A673 (cell line): ENCODE data around the gene TTC39B. TPM values are rescaled to one million over a fixed set of nuclear protein-coding genes. Genes with fewer than 3 reads are reported as not detected.

Experiments
- BruUV-seq: library from RNA; stranded (reverse); fragments of 400-500 nt; replicated peaks from 2 replicates; lab custom pipeline; 2021; lab: Mats Ljungman, UMichigan
- CTCF ChIA-PET: fragments of 300-600 bp; sonication (Branson Sonifier 250); formaldehyde crosslinking; loops from one replicate; lab custom pipeline; 2022; ENCODE audit warnings: antibody characterized with exemption; lab: Charles Lee
- POLR2A ChIA-PET: fragments of 300-600 bp; sonication (Branson Sonifier 250); formaldehyde crosslinking; loops from one replicate; lab custom pipeline; 2022; ENCODE audit warnings: antibody characterized with exemption; ENCODE audit not compliant: low non-redundant PET; lab: Charles Lee
- DNase-seq: peaks from one replicate; pipeline ENCODE4 v3.0.0-alpha.2; 2015; ENCODE audit warnings: low spot score
- H3K27ac ChIP-seq: fragments of 200-600 bp; sonication (generic); 2 replicates; pipeline ENCODE4 v1.5.1; 2016; ENCODE audit warnings: mixed run types, low read depth, mild to moderate bottlenecking, mixed read lengths, antibody characterized with exemption, low read length; ENCODE audit not compliant: poor library complexity, severe bottlenecking
- H3K27me3 ChIP-seq: fragments of 200-600 bp; sonication (generic); replicated peaks from 2 replicates; pipeline ENCODE4 v1.6.1; 2017; ENCODE audit warnings: mixed run types, low read depth, mild to moderate bottlenecking, mixed read lengths, antibody characterized with exemption, low read length; ENCODE audit not compliant: insufficient read depth, poor library complexity
- H3K36me3 ChIP-seq: fragments of 200-600 bp; sonication (generic); 2 replicates; pipeline ENCODE4 v1.6.1; 2016; ENCODE audit warnings: mixed run types, mild to moderate bottlenecking, mixed read lengths, antibody characterized with exemption, low read length; ENCODE audit not compliant: insufficient read depth, poor library complexity, severe bottlenecking
- H3K4me1 ChIP-seq: fragments of 200-600 bp; sonication (generic); 2 replicates; pipeline ENCODE4 v1.6.1; 2017; ENCODE audit warnings: mixed run types, mild to moderate bottlenecking, mixed read lengths, antibody characterized with exemption, low read length; ENCODE audit not compliant: insufficient read depth, poor library complexity, severe bottlenecking
- H3K4me3 ChIP-seq: fragments of 200-600 bp; sonication (generic); 2 replicates; pipeline ENCODE4 v1.5.1; 2016; ENCODE audit warnings: low read depth, mixed run types, mild to moderate bottlenecking, mixed read lengths, low read length; ENCODE audit not compliant: poor library complexity, severe bottlenecking
- H3K9me3 ChIP-seq: fragments of 200-600 bp; sonication (generic); 2 replicates; pipeline ENCODE4 v1.6.1; 2016; ENCODE audit warnings: mixed run types, low read depth, mild to moderate bottlenecking, mixed read lengths, antibody characterized with exemption, low read length; ENCODE audit not compliant: poor library complexity, severe bottlenecking
- EZH2 ChIP-seq: fragments of 200-600 bp; sonication (generic); IDR thresholded peaks from 2 replicates; pipeline ENCODE4 v1.6.1; 2017; ENCODE audit warnings: borderline replicate concordance, low read depth, mild to moderate bottlenecking, mixed read lengths, antibody characterized with exemption, low read length; ENCODE audit not compliant: poor library complexity, severe bottlenecking
- intact Hi-C: fragments of 100-400 bp; cut with micrococcal nuclease; formaldehyde crosslinking; loops from one replicate; pipeline ENCODE4 v1.10.0; 2022; ENCODE audit not compliant: unreplicated experiment
- total RNA-seq: library from RNA; stranded (reverse); gene quantifications from 2 replicates; pipeline ENCODE4 v1.2.3, GENCODE V29; 2021
- TF ChIP-seq, protein P1 (sequence below): fragments of 300-800, 200-600 bp; sonication (generic); conservative IDR thresholded peaks from 2 replicates; pipeline ENCODE4 v1.5.1; 2017; ENCODE audit warnings: low read depth, mild to moderate bottlenecking, antibody characterized with exemption, low read length, moderate library complexity, mixed read lengths

TTC39B gene
- total RNA-seq, 1 experiment from 2014 or later = 0.52 TPM

DNA sequence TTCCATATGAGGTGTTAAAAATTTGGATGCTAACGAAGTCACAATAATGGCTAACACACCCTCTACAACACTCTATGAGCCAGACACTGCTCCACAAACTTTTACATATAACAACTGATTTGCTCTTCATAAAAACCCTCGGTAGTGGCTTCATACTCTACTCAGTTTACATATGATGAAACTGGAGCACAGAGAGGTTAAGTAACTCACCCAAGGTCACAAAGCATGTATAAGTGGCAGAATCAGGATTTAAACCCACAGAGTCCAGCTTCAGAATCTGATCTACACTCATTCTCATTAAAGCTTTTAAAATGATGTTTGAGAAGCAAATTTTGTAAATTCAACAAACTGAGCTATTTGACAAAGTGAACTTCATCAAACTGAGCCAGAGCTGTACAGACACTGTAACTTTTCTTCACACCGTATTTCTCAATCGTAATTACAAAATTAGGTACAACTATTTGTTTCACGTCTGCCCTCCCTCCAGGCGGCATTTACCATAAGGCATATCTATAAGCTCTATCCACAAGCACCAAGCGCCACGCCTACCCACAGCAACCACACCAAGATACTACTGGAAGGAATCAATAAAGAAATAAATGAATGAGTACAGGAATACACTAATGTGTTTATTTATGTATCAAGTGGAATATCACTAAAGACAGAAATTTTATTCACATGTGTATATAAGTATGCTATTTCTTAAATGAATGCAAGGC, 24.3 kb downstream of the TTC39B start:
- Histone ChIP-seq H3K27me3 (no peaks in the 10 kb centered on the region), H3K36me3 (no peaks in the 10 kb centered on the region), H3K4me1 (no peaks in the 10 kb centered on the region), H3K4me3 (no peak overlapping the region), H3K9me3 (no peaks in the 10 kb centered on the region), H3K27ac (no peak overlapping the region)
- no TSS peak for BruUV-seq
- TF ChIP-seq, protein P1, sequence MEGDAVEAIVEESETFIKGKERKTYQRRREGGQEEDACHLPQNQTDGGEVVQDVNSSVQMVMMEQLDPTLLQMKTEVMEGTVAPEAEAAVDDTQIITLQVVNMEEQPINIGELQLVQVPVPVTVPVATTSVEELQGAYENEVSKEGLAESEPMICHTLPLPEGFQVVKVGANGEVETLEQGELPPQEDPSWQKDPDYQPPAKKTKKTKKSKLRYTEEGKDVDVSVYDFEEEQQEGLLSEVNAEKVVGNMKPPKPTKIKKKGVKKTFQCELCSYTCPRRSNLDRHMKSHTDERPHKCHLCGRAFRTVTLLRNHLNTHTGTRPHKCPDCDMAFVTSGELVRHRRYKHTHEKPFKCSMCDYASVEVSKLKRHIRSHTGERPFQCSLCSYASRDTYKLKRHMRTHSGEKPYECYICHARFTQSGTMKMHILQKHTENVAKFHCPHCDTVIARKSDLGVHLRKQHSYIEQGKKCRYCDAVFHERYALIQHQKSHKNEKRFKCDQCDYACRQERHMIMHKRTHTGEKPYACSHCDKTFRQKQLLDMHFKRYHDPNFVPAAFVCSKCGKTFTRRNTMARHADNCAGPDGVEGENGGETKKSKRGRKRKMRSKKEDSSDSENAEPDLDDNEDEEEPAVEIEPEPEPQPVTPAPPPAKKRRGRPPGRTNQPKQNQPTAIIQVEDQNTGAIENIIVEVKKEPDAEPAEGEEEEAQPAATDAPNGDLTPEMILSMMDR = no peak
- TF ChIP-seq EZH2 = no peak
- POLR2A ChIA-PET = interaction anchor here (0.6 kb wide), 1 partner anchor 1547 kb away, joined by 3 read pairs; no protein-coding TSS in a partner anchor
- intact Hi-C loops = no loop called here
- DNase-seq = no peak
- CTCF ChIA-PET = no interaction called here

DNA sequence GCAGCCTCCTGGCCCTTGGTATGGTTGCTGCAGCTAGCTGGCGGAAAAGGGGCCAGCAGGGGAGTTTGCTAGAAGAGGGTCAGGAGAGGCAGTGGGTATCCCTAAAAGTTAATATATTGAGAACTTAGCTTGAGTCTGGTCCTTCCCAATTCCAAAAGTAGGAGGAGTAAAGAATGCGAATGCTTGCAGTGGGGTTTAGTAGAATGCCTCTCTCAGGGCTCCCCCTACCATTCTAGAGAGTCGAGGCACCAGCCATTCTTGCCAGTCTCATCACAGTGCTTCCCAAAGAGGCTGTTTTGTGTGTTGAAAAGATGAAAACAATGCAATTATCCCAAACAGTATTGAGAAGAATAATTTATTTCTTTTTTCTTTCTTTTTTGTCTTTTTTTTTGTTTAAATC, 26.4 kb downstream of the TTC39B start:
- H3K27me3 ChIP-seq = no peaks in the 10 kb centered on the region
- no peak for DNase-seq
- intact Hi-C loops = no loop called here
- TF ChIP-seq, protein P1 = no peak
- no peak for TF ChIP-seq EZH2
- no peak overlapping the region for H3K27ac ChIP-seq
- POLR2A ChIA-PET = no interaction called here
- H3K36me3 ChIP-seq = no peaks in the 10 kb centered on the region
- H3K9me3 ChIP-seq = no peaks in the 10 kb centered on the region
- BruUV-seq = no TSS peak
- CTCF ChIA-PET = no interaction called here
- H3K4me1 ChIP-seq = no peaks in the 10 kb centered on the region
- H3K4me3 ChIP-seq = no peak overlapping the region

DNA sequence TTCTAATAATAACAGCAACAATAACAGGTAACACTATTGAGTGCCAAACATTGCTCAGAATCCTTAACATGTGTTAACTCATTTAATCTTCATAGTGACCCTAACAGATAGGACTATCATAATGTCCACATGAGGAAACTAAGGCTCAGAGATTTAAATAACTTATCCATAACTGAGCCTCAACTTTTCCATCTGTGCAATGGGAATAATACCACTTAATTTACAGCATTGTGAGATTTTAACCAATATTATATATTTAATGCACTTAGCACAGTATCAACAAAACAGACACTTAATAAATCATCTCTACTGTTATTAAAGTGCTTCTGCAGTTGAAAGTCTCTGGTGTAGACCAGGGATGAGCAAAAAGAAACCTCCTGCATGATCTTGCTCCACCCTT, 28.2 kb downstream of the TTC39B start:
- intact Hi-C loops = loop anchor here (5.0 to 10.0 kb wide), 2 partner anchors 146 to 328 kb away; partner anchors contain the start of gene SNAPC3

More for the DNA sequence above, 28.2 kb downstream of the TTC39B start:
- Histone ChIP-seq H3K9me3 (no peaks in the 10 kb centered on the region), H3K4me1 (no peaks in the 10 kb centered on the region), H3K27me3 (no peaks in the 10 kb centered on the region), H3K4me3 (no peak overlapping the region), H3K36me3 (no peaks in the 10 kb centered on the region), H3K27ac (no peak overlapping the region)
- TF ChIP-seq, protein P1 = no peak
- TF ChIP-seq EZH2 = no peak
- BruUV-seq = no TSS peak
- CTCF ChIA-PET = no interaction called here
- DNase-seq = no peak
- POLR2A ChIA-PET = no interaction called here
